MV-4-11 (cell line): ENCODE data around the gene RNF144B.
A peak's percentile ranks its signal among the peaks of the same experiment; 100 is the strongest.
"Not testable (repeated sequence)": the region's sequence is repeated elsewhere in the genome, so short reads cannot be mapped to it uniquely, and the experiment has no call there.

Source experiments
- DNase-seq: peaks from one replicate; lab custom pipeline; 2025; lab: John Stamatoyannopoulos, UW

Gene RNF144B

DNA sequence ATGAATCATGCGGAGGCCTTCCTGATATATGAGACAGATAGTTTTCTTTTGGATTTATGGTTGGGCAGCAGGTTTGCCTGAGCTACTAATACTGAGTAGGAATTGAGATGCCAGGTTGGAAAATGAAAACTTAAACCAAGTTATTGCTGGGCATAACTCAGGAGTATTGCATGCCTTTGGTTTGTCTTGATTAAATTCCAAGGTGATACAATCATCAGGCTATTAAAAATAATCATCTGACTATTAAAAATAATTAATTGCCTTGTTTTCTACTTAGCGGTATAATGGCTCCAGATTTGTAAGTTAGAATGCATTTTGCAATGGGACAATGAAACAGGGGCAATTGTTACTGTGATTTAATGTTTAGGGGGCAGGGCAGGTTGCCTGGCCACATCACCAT lies 15.5 kb upstream of the RNF144B start:
- no peak for DNase-seq

DNA sequence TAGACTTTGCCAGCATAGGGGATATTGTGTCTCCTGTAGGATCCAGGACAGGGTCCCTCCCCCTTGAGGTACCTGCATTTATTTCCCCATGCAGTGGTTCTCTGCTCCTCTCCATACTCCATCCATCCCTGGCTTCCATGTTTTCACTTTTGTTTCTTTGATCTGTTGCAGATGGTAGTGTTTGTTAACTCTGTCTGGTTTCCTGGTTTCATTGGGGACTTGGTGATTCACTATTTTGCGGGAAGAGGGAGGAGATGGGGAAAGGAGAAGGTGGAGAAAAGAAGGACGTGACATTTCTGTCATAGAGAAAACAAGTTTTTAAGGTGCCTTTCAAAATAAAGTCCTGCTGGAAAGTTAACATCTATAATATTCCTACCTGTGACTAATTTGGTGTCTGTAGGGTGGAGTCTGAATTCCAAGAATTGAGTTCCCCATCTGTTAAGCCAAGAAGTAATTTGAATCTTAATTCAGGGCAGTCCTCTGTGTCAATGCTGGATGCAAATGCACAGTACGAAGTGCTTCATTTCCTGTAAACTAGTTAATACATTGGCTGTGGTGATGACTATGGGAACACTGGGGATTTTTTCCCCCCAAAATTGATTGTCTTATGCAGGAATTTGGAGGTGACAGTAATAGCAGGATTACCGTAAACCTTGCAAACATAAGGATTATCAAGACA lies 6.9 kb upstream of the RNF144B start:
- no peak for DNase-seq

- no peak for DNase-seq
Observed at GRCh38 chr6:18380851-18381250, 6.3 kb upstream of the RNF144B start.

- DNase-seq, result no peak
Observed at GRCh38 chr6:18383441-18383840, 3.7 kb upstream of the RNF144B start.

- no peak for DNase-seq
Observed at GRCh38 chr6:18384621-18385020, 2.5 kb upstream of the RNF144B start.

DNA sequence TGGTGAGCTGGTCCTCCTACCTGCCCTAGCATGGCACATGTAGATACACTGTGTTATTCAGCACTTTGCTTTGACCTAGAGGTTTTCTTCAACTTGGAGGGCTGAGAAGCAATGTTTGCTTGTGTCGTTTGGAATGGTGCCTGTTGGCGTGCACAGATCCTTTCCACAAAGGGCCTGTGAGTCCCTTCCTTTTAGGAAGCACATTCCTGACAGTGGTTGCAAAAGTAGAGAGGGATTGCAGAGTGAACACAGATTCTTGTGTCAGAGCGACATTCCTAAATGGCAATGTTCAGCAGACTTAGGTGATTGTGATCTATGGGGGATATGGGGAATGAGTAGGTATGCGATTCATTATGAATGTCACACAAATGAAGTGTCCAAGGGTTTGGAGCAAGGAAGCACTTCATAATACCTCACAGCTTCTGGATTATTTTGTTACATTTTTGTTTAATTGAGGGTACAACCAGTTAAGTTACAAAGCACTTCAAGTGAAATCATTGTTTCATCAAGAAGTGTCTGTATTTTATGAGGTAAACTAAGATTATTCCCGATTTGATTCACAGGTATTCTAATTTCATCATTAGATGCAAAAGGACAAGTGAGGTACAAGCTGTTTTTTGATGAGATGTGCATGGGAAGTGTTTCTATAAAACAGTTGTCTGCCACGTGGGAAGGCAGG lies 713 bp upstream of the RNF144B start:
- DNase-seq, result no peak

DNA sequence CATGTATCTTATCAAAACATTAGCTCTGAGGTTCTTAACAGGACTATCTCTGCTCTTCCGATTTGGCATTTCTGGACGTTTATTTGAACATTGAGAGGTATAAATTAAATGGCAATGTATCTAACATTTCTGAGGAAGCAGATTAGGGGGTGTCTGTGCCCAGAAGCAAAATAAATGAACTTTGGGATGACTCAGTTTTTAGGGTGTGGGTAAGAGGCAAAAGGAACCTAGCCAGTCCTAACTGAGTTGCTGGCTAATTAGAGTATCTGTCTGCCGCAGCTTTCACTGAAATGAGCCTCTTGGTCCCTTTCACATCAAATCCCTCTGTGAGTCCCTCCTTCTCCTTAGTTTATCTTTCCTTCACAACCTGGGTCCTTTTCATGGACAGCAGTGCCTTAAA lies 1.1 kb downstream of the RNF144B start:
- no peak for DNase-seq

GRCh38 chr6:18388942-18389341 lies 1.8 kb downstream of the RNF144B start:
- no peak for DNase-seq

GRCh38 chr6:18389479-18389878 lies 2.3 kb downstream of the RNF144B start:
- DNase-seq, result no peak

- DNase-seq, result no peak
Observed at GRCh38 chr6:18390476-18390875, 3.3 kb downstream of the RNF144B start.

- no peak for DNase-seq
Observed at GRCh38 chr6:18391023-18391422, 3.9 kb downstream of the RNF144B start.

GRCh38 chr6:18392346-18392877 lies 5.3 kb downstream of the RNF144B start:
- no peak for DNase-seq

- DNase-seq, result no peak
Observed at GRCh38 chr6:18393698-18394097, 6.5 kb downstream of the RNF144B start.

GRCh38 chr6:18395177-18395855 lies 8.2 kb downstream of the RNF144B start:
- DNase-seq, result no peak

- DNase-seq, result no peak
Observed at GRCh38 chr6:18395856-18396197, 8.7 kb downstream of the RNF144B start.

GRCh38 chr6:18397701-18398100 lies 10.6 kb downstream of the RNF144B start:
- no peak for DNase-seq

DNA sequence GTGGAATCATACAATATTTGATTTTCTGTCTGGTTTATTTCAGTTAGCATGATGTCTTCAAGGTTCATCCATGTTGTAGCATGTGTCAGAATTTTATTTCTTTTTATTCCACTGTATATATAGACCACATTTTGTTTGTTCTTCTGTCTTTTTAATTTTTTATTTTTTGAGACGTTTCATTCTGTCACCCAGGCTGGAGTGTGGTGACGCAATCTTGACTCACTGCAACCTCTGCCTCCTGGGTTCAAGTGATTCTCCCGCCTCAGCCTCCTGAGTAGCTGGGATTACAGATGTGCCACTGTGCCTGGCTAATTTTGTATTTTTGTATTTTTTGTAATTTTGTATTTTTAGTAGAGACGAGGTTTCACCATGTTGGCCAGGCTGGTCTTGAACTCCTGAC lies 11.1 kb downstream of the RNF144B start:
- DNase-seq, result peak; percentile 20

- DNase-seq, result peak; percentile 85
Observed at GRCh38 chr6:18400831-18401446, 13.8 kb downstream of the RNF144B start.

DNA sequence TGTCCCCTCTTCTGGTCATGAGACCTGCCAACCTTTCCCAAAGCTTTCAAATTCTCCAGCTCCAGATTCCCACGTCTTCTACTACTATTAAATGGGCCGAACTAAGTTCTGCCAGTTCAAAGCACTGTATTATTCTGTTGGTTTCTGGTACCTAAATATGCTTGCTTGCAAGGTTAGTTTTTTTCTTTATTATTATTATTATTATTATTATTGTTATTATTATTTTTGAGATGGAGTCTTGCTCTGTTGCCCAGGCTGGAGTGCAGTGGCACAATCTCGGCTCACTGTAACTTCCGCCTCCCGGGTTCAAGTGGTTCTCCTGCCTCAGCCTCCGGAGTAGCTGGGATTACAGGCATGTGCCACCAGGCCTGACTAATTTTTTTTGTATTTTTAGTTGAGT lies 17.8 kb downstream of the RNF144B start:
- not testable (repeated sequence) for DNase-seq

DNA sequence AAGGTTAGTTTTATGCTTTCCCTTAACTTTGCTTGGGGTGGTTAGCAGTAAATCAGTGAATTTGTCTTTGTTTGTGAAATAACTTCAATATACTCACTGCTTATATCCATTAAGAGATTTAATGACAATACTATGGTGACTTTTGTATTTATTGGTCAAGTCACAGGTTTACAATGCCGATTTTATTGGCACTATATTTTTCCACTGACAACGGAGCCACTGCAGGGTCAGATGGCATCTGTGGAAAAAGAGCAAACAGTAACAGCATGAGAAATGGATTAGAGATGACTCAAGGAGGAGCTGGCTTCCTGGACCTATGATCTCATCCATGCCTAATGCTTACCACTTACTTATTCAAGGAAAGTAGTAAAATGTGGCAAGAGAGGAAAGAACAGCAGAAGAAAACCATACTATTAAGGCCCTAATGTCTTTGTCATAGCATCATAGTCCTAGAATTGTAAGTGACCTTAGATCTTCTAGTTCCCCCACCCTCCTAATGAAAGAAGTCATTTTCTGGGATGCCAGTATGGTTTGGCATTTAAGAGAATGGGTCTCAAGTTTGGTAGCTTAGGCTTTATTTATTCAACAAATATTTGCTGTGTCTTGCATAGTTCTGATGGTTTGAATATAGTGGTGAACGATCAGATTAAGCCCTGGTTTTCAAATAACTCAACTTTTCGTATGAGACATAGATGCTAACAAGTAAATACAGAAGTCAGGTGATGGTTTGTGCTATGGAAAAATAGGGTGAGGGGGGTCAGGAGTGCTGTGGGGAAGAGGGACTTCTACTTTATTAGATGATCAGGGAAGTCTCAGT lies 18.5 kb downstream of the RNF144B start:
- DNase-seq, result peak; percentile 38

GRCh38 chr6:18406955-18407749 lies 20.0 kb downstream of the RNF144B start:
- no peak for DNase-seq
